Small intestine (tissue), 7 donors: ENCODE measurements around the gene GMFB. TPM values are rescaled to one million over a fixed set of nuclear protein-coding genes. Genes with fewer than 3 reads are reported as not detected.

ENCODE experiments used
- DNase-seq, 2 donors: peaks; one replicate each; pipeline versions ENCODE4 v3.0.0 to v3.0.0-alpha.2; 2013
- FAIRE-seq: peaks from 2 replicates; lab custom pipeline; 2012; peaks lifted over from hg19 to GRCh38; lab: Jason Lieb, UNC
- H3K27ac ChIP-seq, 3 donors: one replicate each; pipeline ENCODE4 v1.5.1; 2013; ENCODE audit warnings: low read length in 2 of 3, mild to moderate bottlenecking in 2 of 3, control low read depth in 1 of 3, inconsistent platforms in 1 of 3, low read depth in 1 of 3, moderate library complexity in 1 of 3
- H3K27me3 ChIP-seq, 3 donors: one replicate each; pipeline ENCODE4 v1.6.1; 2013; ENCODE audit warnings: low read length in 3 of 3, inconsistent platforms in 1 of 3; ENCODE audit not compliant: control insufficient read depth in 3 of 3, insufficient read depth in 3 of 3
- H3K36me3 ChIP-seq, 3 donors: one replicate each; pipeline ENCODE4 v1.6.1; 2013; ENCODE audit warnings: low read length in 3 of 3, inconsistent platforms in 1 of 3, low read depth in 1 of 3, mild to moderate bottlenecking in 1 of 3, moderate library complexity in 1 of 3; ENCODE audit not compliant: control insufficient read depth in 3 of 3, insufficient read depth in 2 of 3
- H3K4me1 ChIP-seq, 3 donors: one replicate each; pipeline ENCODE4 v1.6.1; 2013; ENCODE audit warnings: low read length in 2 of 3, inconsistent platforms in 1 of 3, low read depth in 1 of 3, mild to moderate bottlenecking in 1 of 3, moderate library complexity in 1 of 3; ENCODE audit not compliant: control insufficient read depth in 3 of 3, insufficient read depth in 2 of 3
- H3K4me3 ChIP-seq, 3 donors: one replicate each; pipeline ENCODE4 v1.5.1; 2013; ENCODE audit warnings: low read length in 3 of 3, control low read depth in 1 of 3, inconsistent platforms in 1 of 3, low read depth in 1 of 3, mild to moderate bottlenecking in 1 of 3, moderate library complexity in 1 of 3
- H3K9me3 ChIP-seq, 2 donors: one replicate each; pipeline ENCODE4 v1.6.1; 2013; ENCODE audit warnings: low read depth in 1 of 2, low read length in 1 of 2; ENCODE audit not compliant: control insufficient read depth in 2 of 2, insufficient read depth in 1 of 2
- WGBS, 3 donors: extraction: QIAGEN DNeasy Blood & Tissue Kit; methylation state at CpG; one replicate each; pipeline ENCODE4 v1.1.7; 2013; 5-methylcytosine and 5-hydroxymethylcytosine counted together
- polyA plus RNA-seq, 4 donors: library from polyadenylated mRNA; stranded (reverse) in 3 of 4; unstranded in 1 of 4; fragments of 200-250 nt in 3 of 4; fragments of 120-200 nt in 1 of 4; gene quantifications; one replicate each; pipeline versions ENCODE4 v1.2.1 to v1.2.3, GENCODE V29; 2013
- donor health status: healthy with polysubstance abuse.
- donor health status: control.
- donor health status: control.
- donor health status: Bipolar disorder and iron deficiency.
- donor health status: healthy.

Gene GMFB
- polyA plus RNA-seq, 4 donors = 25.9 to 51.6 (median 33.5) TPM

DNA sequence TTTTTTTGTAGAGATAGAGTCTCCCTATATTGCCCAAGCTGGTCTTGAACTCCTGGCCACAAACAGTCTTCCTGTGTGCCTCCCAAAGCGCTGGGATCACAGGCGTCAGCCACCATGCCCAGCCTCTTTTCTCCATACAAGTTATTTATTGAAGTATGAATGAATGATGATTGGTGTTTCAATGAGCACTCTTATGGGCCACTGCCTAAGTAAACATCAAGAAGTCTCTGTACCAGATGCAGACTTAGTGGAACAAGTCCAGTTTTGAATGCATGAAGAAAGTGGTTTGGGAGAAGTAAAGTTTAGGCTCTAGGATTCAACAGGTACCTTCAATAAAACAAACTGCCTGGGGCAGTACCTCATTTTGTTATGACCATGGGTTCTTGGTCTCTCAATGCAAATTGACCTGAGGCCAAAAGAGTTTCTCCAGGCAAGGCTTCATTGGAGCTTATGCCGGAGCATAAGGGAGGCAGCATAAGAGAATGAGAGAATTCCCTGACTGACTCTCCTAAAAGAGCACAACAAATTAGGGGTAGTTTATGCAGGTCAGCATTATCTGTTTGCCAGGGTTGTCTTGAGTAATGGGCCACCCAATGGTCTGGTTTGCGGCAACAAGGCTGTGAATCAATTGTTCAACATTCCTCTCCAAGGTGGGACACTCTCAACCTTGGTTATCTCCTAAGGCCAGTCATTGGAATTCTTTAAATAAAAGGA, 1.1 kb upstream of the GMFB start:
- peak overlapping the region in 2 of 3 donors; percentile 77 to 97 for H3K27ac ChIP-seq

DNA sequence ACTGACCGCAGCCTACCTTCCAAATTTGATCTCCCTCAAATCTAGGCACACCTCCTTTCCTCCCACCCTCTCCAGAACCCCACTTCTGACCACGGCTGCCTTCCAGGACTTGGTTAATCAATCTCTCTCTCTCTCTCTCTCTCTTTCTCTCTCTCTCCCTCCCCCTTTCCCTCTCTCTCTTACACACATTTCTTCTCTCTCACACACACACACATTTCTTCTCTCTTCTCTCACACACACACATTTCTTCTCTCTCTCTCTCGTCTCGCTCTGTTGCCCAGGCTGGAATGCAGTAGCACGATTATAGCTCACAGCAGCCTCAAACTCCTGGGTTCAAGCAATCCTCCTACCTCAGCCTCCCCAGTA, 521 bp upstream of the GMFB start:
- FAIRE-seq (no peak), DNase-seq (no peak)
- Histone ChIP-seq H3K9me3 (no peaks in the 10 kb centered on the region), H3K36me3 (no peaks in the 10 kb centered on the region), H3K27me3 (no peaks in the 10 kb centered on the region), H3K4me3 (peak overlapping the region in 2 of 3 donors; percentile 95 to 96), H3K4me1 (peaks cover 5 to 6% (median 6%) of the 10 kb centered on the region in 3 donors), H3K27ac (peak overlapping the region; percentile 77 to 97 (median 80))
- WGBS, 3 donors = 12 to 26% (median 21%) methylated on average over 5 of the region's 5 CpGs

More for the DNA sequence above, 1.1 kb upstream of the GMFB start:
- Histone ChIP-seq H3K9me3 (no peaks in the 10 kb centered on the region), H3K4me3 (no peak overlapping the region), H3K36me3 (no peaks in the 10 kb centered on the region), H3K4me1 (peaks cover 5 to 6% (median 6%) of the 10 kb centered on the region in 3 donors), H3K27me3 (no peaks in the 10 kb centered on the region)
- WGBS, 3 donors = 85 to 90% (median 90%) methylated on average over 4 of the region's 4 CpGs
- FAIRE-seq = no peak
- DNase-seq = no peak

DNA sequence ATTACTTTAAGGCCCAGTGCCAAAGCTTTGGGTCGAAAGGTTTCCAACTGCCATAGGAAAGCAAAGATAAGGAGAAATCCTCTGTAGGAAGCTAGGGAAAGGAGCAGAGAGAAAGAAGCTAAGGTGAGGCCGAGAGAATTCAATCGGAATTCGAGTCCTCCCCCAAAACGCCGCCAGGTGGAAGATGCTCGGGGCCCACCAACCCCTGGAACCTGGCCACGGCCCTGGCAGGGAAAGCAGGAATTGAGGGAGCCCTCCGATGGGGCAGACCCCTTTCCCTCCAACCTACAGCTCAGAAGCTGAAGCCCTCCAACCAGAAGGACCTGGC, 498 bp downstream of the GMFB start:
- H3K4me3 ChIP-seq = peak overlapping the region; percentile 95 to 98 (median 96)
- DNase-seq (peak in 1 of 2 donors; percentile 46), FAIRE-seq (no peak)
- peak overlapping the region; percentile 97 to 99 (median 97) for H3K27ac ChIP-seq
- H3K9me3 ChIP-seq = no peaks in the 10 kb centered on the region
- no peaks in the 10 kb centered on the region for H3K27me3 ChIP-seq
- WGBS, 3 donors = 0 to 1% (median 1%) methylated on average over 9 of the region's 9 CpGs
- H3K4me1 ChIP-seq = peaks cover 5 to 7% (median 6%) of the 10 kb centered on the region in 3 donors
- no peaks in the 10 kb centered on the region for H3K36me3 ChIP-seq

DNA sequence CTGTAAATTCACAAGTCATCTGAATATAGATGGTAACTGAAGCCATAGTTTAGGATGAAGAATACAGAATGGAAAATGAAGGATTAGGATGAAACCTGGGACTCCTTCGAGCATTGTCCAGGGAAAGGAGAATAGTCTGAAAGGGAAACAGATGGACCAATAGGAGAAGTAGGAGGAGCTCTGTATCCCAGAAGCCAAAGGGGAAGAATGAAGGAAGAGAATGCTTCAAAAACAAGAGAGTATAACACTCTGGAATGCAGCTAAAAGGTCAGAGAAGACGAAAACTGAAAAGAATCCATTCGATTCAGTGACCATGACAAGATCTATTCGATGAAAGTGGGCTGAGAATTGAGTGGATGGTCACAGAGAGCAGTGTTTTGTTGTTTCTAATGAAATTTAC, 1.0 kb downstream of the GMFB start:
- Histone ChIP-seq H3K4me3 (peak overlapping the region; percentile 95 to 98 (median 96)), H3K27ac (peak overlapping the region; percentile 68 to 99 (median 97)), H3K4me1 (peaks cover 5 to 10% (median 8%) of the 10 kb centered on the region in 3 donors), H3K36me3 (no peaks in the 10 kb centered on the region), H3K9me3 (no peaks in the 10 kb centered on the region), H3K27me3 (no peaks in the 10 kb centered on the region)
- 16 to 32% (median 25%) methylated on average over 4 of the region's 4 CpGs for WGBS, 3 donors
- DNase-seq = peak; percentile 49 to 50
- no peak for FAIRE-seq

DNA sequence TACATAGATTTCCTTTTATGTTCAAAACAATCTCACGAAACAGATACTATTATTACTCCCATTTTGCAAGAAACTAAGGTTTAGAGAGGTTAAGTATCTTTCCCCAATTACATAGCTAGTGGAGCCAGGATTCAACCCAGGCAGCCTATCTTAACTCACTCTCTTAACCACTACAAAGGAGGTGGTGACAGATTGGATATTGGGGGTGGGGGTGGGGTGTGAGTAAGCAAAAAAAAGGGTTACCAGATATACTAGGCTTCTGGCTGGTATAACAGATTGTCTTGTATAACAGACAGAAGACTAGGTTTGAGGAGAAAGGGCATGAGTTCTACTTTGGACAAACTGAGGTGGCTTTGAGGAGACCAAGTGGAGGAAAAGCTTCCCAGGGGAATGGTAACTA, 2.1 kb downstream of the GMFB start:
- no peaks in the 10 kb centered on the region for H3K9me3 ChIP-seq
- peaks cover 5 to 10% (median 8%) of the 10 kb centered on the region in 3 donors for H3K4me1 ChIP-seq
- H3K36me3 ChIP-seq = peaks cover 0 to 2% (median 0%) of the 10 kb centered on the region in 3 donors
- no peak for DNase-seq
- no peaks in the 10 kb centered on the region for H3K27me3 ChIP-seq
- H3K4me3 ChIP-seq = no peak overlapping the region
- no peak for FAIRE-seq
- WGBS, 3 donors = 86 to 89% (median 87%) methylated on average over 1 of the region's 1 CpG
- no peak overlapping the region for H3K27ac ChIP-seq

DNA sequence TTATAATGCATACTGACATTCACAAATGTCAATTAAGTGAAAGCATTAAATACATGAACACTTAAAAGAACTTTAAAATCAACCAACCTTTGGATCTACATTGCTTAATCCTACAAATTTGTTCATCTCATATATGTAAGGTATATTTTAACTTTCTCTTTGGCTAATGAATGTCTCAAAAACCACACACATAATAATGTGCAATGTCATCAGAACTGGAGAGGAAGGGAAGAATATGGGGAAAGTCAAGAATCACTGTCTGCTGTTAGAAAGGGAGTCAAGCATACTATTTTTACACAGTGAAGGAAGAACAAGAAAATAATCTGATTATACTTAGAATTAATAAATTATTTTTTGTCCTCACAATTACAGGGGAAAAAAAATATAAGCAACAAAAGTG, 4.9 kb downstream of the GMFB start:
- Histone ChIP-seq H3K27me3 (no peaks in the 10 kb centered on the region), H3K36me3 (peaks cover 0 to 3% (median 0%) of the 10 kb centered on the region in 3 donors), H3K27ac (no peak overlapping the region), H3K4me3 (no peak overlapping the region), H3K4me1 (peaks cover 0 to 10% (median 8%) of the 10 kb centered on the region in 3 donors), H3K9me3 (no peaks in the 10 kb centered on the region)
- FAIRE-seq (no peak), DNase-seq (no peak)

DNA sequence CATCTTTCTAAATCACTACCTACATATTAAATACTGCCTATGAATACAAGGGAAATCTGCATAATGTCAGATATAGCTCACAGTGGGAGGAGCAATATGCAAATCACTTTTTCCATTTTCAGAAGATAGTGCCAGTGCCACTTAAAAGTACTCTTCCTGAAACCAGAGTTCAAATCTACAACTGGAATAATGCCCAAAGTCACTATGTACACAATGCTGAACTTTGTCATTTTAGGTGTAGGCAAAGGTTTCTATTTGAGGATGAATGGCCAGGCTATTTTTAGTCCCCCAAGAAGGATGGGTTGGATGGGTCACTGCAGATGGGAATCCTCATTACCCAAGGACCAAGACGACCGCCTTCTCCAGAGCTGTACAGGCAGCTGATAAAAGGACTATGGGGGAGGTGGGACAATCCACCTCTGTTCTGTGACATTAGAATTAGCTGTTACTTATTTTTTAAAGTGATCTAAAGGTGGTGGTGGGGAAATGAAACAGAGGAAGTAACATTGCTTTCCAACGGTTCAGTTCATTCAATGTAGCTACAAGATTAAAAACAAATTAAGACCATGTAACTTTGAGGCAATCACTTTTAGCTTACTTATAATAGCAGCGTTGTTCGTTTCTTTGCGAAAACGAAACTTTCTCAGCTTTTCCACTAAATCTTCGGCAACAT, 5.6 kb downstream of the GMFB start:
- no peak overlapping the region for H3K27ac ChIP-seq

DNA sequence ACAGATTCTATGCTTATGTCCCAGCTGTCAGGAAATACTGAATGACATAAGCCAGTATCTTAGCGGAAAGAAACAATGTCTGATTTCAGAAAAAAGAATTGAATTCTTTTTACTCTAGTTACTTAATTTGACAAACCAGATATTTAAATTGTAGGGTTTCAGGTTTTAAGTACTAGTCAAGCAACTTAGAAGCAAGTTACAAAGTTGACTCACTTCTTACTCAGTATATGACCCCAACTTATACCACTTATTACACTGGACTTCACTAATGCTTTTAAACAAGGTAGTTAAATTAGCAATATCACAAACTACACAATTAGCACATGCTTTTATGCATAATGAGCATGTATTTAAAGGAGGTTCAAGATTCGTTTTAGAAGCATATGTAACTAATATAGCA, 7.1 kb downstream of the GMFB start:
- H3K27ac ChIP-seq = no peak overlapping the region
- H3K27me3 ChIP-seq = no peaks in the 10 kb centered on the region
- WGBS, 3 donors = 88 to 93% (median 89%) methylated on average over 2 of the region's 2 CpGs
- no peaks in the 10 kb centered on the region for H3K9me3 ChIP-seq
- no peak for DNase-seq
- peaks cover 0 to 6% (median 4%) of the 10 kb centered on the region in 3 donors for H3K4me1 ChIP-seq
- no peak for FAIRE-seq
- no peak overlapping the region for H3K4me3 ChIP-seq
- peaks cover 0 to 3% (median 0%) of the 10 kb centered on the region in 3 donors for H3K36me3 ChIP-seq

More for the DNA sequence above, 5.6 kb downstream of the GMFB start:
- FAIRE-seq (no peak), DNase-seq (peak in 1 of 2 donors; percentile 71)
- no peaks in the 10 kb centered on the region for H3K9me3 ChIP-seq
- WGBS, 3 donors = 67 to 72% (median 69%) methylated on average over 8 of the region's 8 CpGs
- no peaks in the 10 kb centered on the region for H3K27me3 ChIP-seq
- H3K4me3 ChIP-seq = no peak overlapping the region
- H3K36me3 ChIP-seq = peaks cover 0 to 3% (median 0%) of the 10 kb centered on the region in 3 donors
- H3K4me1 ChIP-seq = peaks cover 0 to 10% (median 8%) of the 10 kb centered on the region in 3 donors
